Tibial nerve (tissue), 4 donors: ENCODE data around the gene BEND5. TPM values are rescaled to one million over a fixed set of nuclear protein-coding genes. Genes with fewer than 3 reads are reported as not detected.
A peak's percentile ranks its signal among the peaks of the same experiment; 100 is the strongest.

Source experiments
- DNase-seq, 2 donors: peaks; one replicate each; pipeline ENCODE4 v3.0.0-alpha.2; 2019; ENCODE audit warnings: low spot score in 2 of 2
- H3K27ac ChIP-seq, 4 donors: fragments of 200-600 bp; sonication (generic) in 3 of 4; one replicate each; pipeline ENCODE4 v1.5.1; 2017 to 2019; ENCODE audit warnings: mild to moderate bottlenecking in 1 of 4
- H3K27me3 ChIP-seq, 2 donors: fragments of 200-600 bp; sonication (generic) in 1 of 2; one replicate each; pipeline versions ENCODE4 v1.5.1 to v1.6.0; 2017 to 2019
- H3K36me3 ChIP-seq, 3 donors: fragments of 200-600 bp; sonication (generic); one replicate each; pipeline ENCODE4 v1.5.1; 2018 to 2019
- H3K4me1 ChIP-seq, 4 donors: fragments of 200-600 bp; sonication (generic) in 3 of 4; one replicate each; pipeline ENCODE4 v1.5.1; 2017 to 2019
- H3K4me3 ChIP-seq, 4 donors: fragments of 200-600 bp; sonication (generic) in 3 of 4; one replicate each; pipeline ENCODE4 v1.5.1; 2017 to 2019; ENCODE audit warnings: mild to moderate bottlenecking in 1 of 4, moderate library complexity in 1 of 4
- H3K9me3 ChIP-seq, 4 donors: fragments of 200-600 bp; sonication (generic) in 3 of 4; one replicate each; pipeline ENCODE4 v1.5.1; 2017 to 2019
- EP300 ChIP-seq, 2 donors: sonication (generic); formaldehyde crosslinking; IDR thresholded peaks; one replicate each; pipeline ENCODE4 v1.6.1; 2017; ENCODE audit warnings: antibody characterized with exemption in 2 of 2, mild to moderate bottlenecking in 1 of 2
- POLR2A ChIP-seq, 2 donors: fragments of 450-650 bp; IDR thresholded peaks; one replicate each; pipeline ENCODE4 v1.6.1; 2017; ENCODE audit warnings: antibody characterized with exemption in 2 of 2, mild to moderate bottlenecking in 2 of 2, moderate library complexity in 2 of 2
- WGBS, 2 donors: methylation state at CpG; one replicate each; pipeline ENCODE4 v1.1.5; 2018; 5-methylcytosine and 5-hydroxymethylcytosine counted together
- total RNA-seq, 4 donors: library from RNA; depleted of rRNA; stranded (reverse); fragments of >200 nt; gene quantifications; one replicate each; pipeline ENCODE4 v1.1.0, GENCODE V29; 2016
- TF ChIP-seq, protein P1 (sequence below), 5 experiments: fragments of 200-600 bp in 3 of 5; fragments of 450-650 bp in 2 of 5; sonication (generic) in 3 of 5; IDR thresholded peaks; one replicate each; pipeline ENCODE4 v1.5.1; 2016 to 2019; ENCODE audit warnings: antibody characterized with exemption in 5 of 5, mild to moderate bottlenecking in 3 of 5, moderate library complexity in 2 of 5

The BEND5 gene, protein sequence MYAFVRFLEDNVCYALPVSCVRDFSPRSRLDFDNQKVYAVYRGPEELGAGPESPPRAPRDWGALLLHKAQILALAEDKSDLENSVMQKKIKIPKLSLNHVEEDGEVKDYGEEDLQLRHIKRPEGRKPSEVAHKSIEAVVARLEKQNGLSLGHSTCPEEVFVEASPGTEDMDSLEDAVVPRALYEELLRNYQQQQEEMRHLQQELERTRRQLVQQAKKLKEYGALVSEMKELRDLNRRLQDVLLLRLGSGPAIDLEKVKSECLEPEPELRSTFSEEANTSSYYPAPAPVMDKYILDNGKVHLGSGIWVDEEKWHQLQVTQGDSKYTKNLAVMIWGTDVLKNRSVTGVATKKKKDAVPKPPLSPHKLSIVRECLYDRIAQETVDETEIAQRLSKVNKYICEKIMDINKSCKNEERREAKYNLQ
- 1 to 10 TPM; 1.5 to 4.7 (median 2.8) TPM for total RNA-seq

GRCh38 chr1:48776393-48777218 is at the start of gene BEND5:
TSS of gene BEND5 (minus strand) at chr1:48776891. CDS start at chr1:48776831, 60 bp downstream.
- 0 to 1% methylated on average over 40 to 50 of the region's 73 CpGs for WGBS, 2 donors
- Histone ChIP-seq H3K36me3 (no peaks in the 10 kb centered on the region), H3K27me3 (no peaks in the 10 kb centered on the region), H3K27ac (peak within 1 kb of the TSS; percentile 56 to 87 (median 83)), H3K4me1 (peaks cover 0 to 27% (median 8%) of the 10 kb centered on the region in 4 donors), H3K4me3 (peak within 1 kb of the TSS; percentile 67 to 92 (median 78)), H3K9me3 (no peaks in the 10 kb centered on the region)
- TF ChIP-seq EP300 (IDR thresholded peaks at IDR 0.05) (no peak), POLR2A (IDR thresholded peaks at IDR 0.05) (no peak)
- TF ChIP-seq, protein P1, sequence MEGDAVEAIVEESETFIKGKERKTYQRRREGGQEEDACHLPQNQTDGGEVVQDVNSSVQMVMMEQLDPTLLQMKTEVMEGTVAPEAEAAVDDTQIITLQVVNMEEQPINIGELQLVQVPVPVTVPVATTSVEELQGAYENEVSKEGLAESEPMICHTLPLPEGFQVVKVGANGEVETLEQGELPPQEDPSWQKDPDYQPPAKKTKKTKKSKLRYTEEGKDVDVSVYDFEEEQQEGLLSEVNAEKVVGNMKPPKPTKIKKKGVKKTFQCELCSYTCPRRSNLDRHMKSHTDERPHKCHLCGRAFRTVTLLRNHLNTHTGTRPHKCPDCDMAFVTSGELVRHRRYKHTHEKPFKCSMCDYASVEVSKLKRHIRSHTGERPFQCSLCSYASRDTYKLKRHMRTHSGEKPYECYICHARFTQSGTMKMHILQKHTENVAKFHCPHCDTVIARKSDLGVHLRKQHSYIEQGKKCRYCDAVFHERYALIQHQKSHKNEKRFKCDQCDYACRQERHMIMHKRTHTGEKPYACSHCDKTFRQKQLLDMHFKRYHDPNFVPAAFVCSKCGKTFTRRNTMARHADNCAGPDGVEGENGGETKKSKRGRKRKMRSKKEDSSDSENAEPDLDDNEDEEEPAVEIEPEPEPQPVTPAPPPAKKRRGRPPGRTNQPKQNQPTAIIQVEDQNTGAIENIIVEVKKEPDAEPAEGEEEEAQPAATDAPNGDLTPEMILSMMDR (IDR thresholded peaks at IDR 0.05) = no peak
- DNase-seq = peak in 1 of 2 donors; percentile 11

GRCh38 chr1:48823168-48823567 is 46.5 kb upstream of the BEND5 start:
- Histone ChIP-seq H3K4me3 (no peak overlapping the region), H3K27me3 (no peaks in the 10 kb centered on the region), H3K9me3 (no peaks in the 10 kb centered on the region), H3K36me3 (no peaks in the 10 kb centered on the region), H3K27ac (no peak overlapping the region), H3K4me1 (no peaks in the 10 kb centered on the region)
- no peak for DNase-seq
- no peak for TF ChIP-seq POLR2A (IDR thresholded peaks at IDR 0.05)
- TF ChIP-seq, protein P1 (IDR thresholded peaks at IDR 0.05) = no peak
- no peak for TF ChIP-seq EP300 (IDR thresholded peaks at IDR 0.05)

DNA sequence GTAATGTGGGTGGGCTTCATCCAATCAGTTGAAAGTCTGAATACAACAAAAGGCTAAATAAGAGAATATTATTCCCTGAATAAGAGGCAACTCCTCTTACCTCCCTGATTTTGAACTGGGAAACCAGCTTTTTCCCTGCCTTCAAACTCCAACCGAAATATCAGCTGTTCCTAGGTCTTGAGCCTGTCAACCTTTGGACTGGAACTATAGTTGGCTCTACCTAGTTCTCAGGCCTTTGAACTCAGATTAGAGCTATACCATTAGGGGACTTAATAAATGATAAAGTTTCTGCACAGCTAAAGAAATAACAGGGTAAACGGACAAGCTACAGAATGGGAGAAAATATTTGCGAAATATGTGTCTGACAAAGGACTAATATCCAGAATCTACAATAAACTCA is 43.8 kb upstream of the BEND5 start:
- TF ChIP-seq, protein P1 (IDR thresholded peaks at IDR 0.05) = no peak
- TF ChIP-seq EP300 (IDR thresholded peaks at IDR 0.05) (no peak), POLR2A (IDR thresholded peaks at IDR 0.05) (no peak)
- Histone ChIP-seq H3K4me3 (no peak overlapping the region), H3K9me3 (no peaks in the 10 kb centered on the region), H3K27ac (no peak overlapping the region), H3K4me1 (no peaks in the 10 kb centered on the region), H3K36me3 (no peaks in the 10 kb centered on the region), H3K27me3 (no peaks in the 10 kb centered on the region)
- 90% methylated on average over 3 of the region's 3 CpGs for WGBS, 2 donors
- no peak for DNase-seq

GRCh38 chr1:48817505-48818114 is 40.9 kb upstream of the BEND5 start:
- H3K27me3 ChIP-seq = no peaks in the 10 kb centered on the region
- peak; percentile 21 to 32 for DNase-seq

More at GRCh38 chr1:48817505-48818114, 40.9 kb upstream of the BEND5 start:
- Histone ChIP-seq H3K36me3 (no peaks in the 10 kb centered on the region), H3K4me1 (no peaks in the 10 kb centered on the region), H3K27ac (no peak overlapping the region), H3K9me3 (no peaks in the 10 kb centered on the region), H3K4me3 (no peak overlapping the region)
- TF ChIP-seq EP300 (IDR thresholded peaks at IDR 0.05) = no peak
- TF ChIP-seq, protein P1 (IDR thresholded peaks at IDR 0.05) = peak; percentile 48 to 63 (median 59)
- 69 to 71% methylated on average over 4 of the region's 4 CpGs for WGBS, 2 donors
